Measurements from ENCODE around the gene STYX. TPM values are rescaled to one million over a fixed set of nuclear protein-coding genes. Genes with fewer than 3 reads are reported as not detected.

The STYX gene
- total RNA-seq, 1 experiment from 2014 or later: 10.8 TPM

- no peak for DNase-seq
- Histone ChIP-seq H3K9me2 (ENCODE audit: insufficient read depth) (no peaks in the 10 kb centered on the region), H3F3A (ENCODE audit: insufficient read depth, low read depth) (peaks cover 23% of the 10 kb centered on the region), H4K20me1 (ENCODE audit: insufficient read depth) (peaks cover 10% of the 10 kb centered on the region; the same call in 1 of the 2 replicates), H3K4me1 (replicated peaks; ENCODE audit: insufficient read depth) (peaks cover 37% of the 10 kb centered on the region), H3K27me3 (ENCODE audit: insufficient read depth, low read depth) (no peaks in the 10 kb centered on the region), H3K27ac (no peak overlapping the region), H3K9me3 (ENCODE audit: insufficient read depth, low read depth) (no peaks in the 10 kb centered on the region), H3K4me3 (0 out of 2 replicates have a peak overlapping the region, but pooled peaks have one; percentile 1), H3K79me2 (ENCODE audit: low read depth) (peaks cover 90% of the 10 kb centered on the region), H3K36me3 (ENCODE audit: low read depth) (0 out of 2 replicates have a peak, but pooled peaks cover 4% of the 10 kb centered on the region), H2AFZ (no peak overlapping the region), H3K4me2 (peak overlapping the region; percentile 93; the same call in 1 of the 2 replicates)
- ChIA-PET CTCF (no interaction called here), POLR2A (ENCODE audit: unreplicated experiment) (no interaction called here)
- intact Hi-C loops (cut with micrococcal nuclease; ENCODE audit: unreplicated experiment): no loop called here
- BruUV-seq (replicated peaks): no TSS peak
- TF ChIP-seq CTCF (conservative IDR thresholded peaks at IDR 0.05) (no peak), EZH2 (IDR thresholded peaks at IDR 0.05; ENCODE audit: low read depth) (no peak)
Measured at GRCh38 chr14:52690983-52691760, 38.8 kb upstream of the STYX start.

- intact Hi-C loops (cut with micrococcal nuclease; ENCODE audit: unreplicated experiment): no loop called here
- Histone ChIP-seq H2AFZ (no peak overlapping the region), H3F3A (ENCODE audit: insufficient read depth, low read depth) (peaks cover 26% of the 10 kb centered on the region), H3K9me3 (ENCODE audit: insufficient read depth, low read depth) (no peaks in the 10 kb centered on the region), H3K36me3 (ENCODE audit: low read depth) (0 out of 2 replicates have a peak, but pooled peaks cover 4% of the 10 kb centered on the region), H3K4me1 (replicated peaks; ENCODE audit: insufficient read depth) (peaks cover 40% of the 10 kb centered on the region), H3K4me2 (peak overlapping the region; percentile 93; the same call in 1 of the 2 replicates), H4K20me1 (ENCODE audit: insufficient read depth) (peaks cover 10% of the 10 kb centered on the region; the same call in 1 of the 2 replicates), H3K27me3 (ENCODE audit: insufficient read depth, low read depth) (no peaks in the 10 kb centered on the region), H3K9me2 (ENCODE audit: insufficient read depth) (no peaks in the 10 kb centered on the region), H3K27ac (no peak overlapping the region), H3K4me3 (0 out of 2 replicates have a peak overlapping the region, but pooled peaks have one; percentile 1), H3K79me2 (ENCODE audit: low read depth) (peaks cover 78% of the 10 kb centered on the region)
- no peak for TF ChIP-seq CTCF (conservative IDR thresholded peaks at IDR 0.05)
- ChIA-PET POLR2A (ENCODE audit: unreplicated experiment) (interaction anchor here (0.6 kb wide), 2 partner anchors 27 to 91 kb away, joined by 10 to 11 read pairs; no protein-coding TSS in a partner anchor), CTCF (no interaction called here)
- no TSS peak for BruUV-seq (replicated peaks)
- no peak for DNase-seq
Measured at GRCh38 chr14:52692248-52692962, 37.6 kb upstream of the STYX start.

GRCh38 chr14:52693036-52693435, 36.9 kb upstream of the STYX start:
- H2AFZ ChIP-seq: no peak overlapping the region
- TF ChIP-seq EZH2 (IDR thresholded peaks at IDR 0.05; ENCODE audit: low read depth) (no peak), CTCF (conservative IDR thresholded peaks at IDR 0.05) (no peak)
- peak overlapping the region; percentile 93 for H3K4me2 ChIP-seq
- intact Hi-C loops (cut with micrococcal nuclease; ENCODE audit: unreplicated experiment): no loop called here
- H3F3A ChIP-seq (ENCODE audit: insufficient read depth, low read depth): peaks cover 26% of the 10 kb centered on the region
- H3K27ac ChIP-seq: no peak overlapping the region
- no peaks in the 10 kb centered on the region for H3K9me2 ChIP-seq (ENCODE audit: insufficient read depth)
- H3K79me2 ChIP-seq (ENCODE audit: low read depth): peaks cover 72% of the 10 kb centered on the region
- no peaks in the 10 kb centered on the region for H3K27me3 ChIP-seq (ENCODE audit: insufficient read depth, low read depth)
- POLR2A ChIA-PET (ENCODE audit: unreplicated experiment): no interaction called here
- CTCF ChIA-PET: no interaction called here
- H4K20me1 ChIP-seq (ENCODE audit: insufficient read depth): peaks cover 10% of the 10 kb centered on the region; the same call in 1 of the 2 replicates
- peaks cover 40% of the 10 kb centered on the region for H3K4me1 ChIP-seq (replicated peaks; ENCODE audit: insufficient read depth)
- peak overlapping the region; percentile 62; the same call in 1 of the 2 replicates for H3K4me3 ChIP-seq
- no peak for DNase-seq
- H3K36me3 ChIP-seq (ENCODE audit: low read depth): 0 out of 2 replicates have a peak, but pooled peaks cover 4% of the 10 kb centered on the region
- BruUV-seq (replicated peaks): no TSS peak
- H3K9me3 ChIP-seq (ENCODE audit: insufficient read depth, low read depth): no peaks in the 10 kb centered on the region
